Karpas-422 (cell line): Measurements from ENCODE around the gene CFAP300. TPM values are rescaled to one million over a fixed set of nuclear protein-coding genes. Genes with fewer than 3 reads are reported as not detected.

Source experiments
- DNase-seq: peaks from one replicate; pipeline ENCODE4 v3.0.0-alpha.2; 2015
- H2AFZ ChIP-seq: fragments of 200-600 bp; sonication (generic); 2 replicates; pipeline ENCODE4 v1.6.1; 2014; ENCODE audit warnings: antibody characterized with exemption, low read length, mixed read lengths
- H3K27ac ChIP-seq: fragments of 200-600 bp; sonication (generic); 2 replicates; pipeline ENCODE4 v1.5.1; 2014; ENCODE audit warnings: mild to moderate bottlenecking, low read length, moderate library complexity
- H3K27me3 ChIP-seq: fragments of 200-600 bp; sonication (generic); 2 replicates; pipeline ENCODE4 v1.6.1; 2014; ENCODE audit warnings: low read length, mixed read lengths
- H3K36me3 ChIP-seq: fragments of 200-600 bp; sonication (generic); 2 replicates; pipeline ENCODE4 v1.6.1; 2014; ENCODE audit warnings: low read length, mixed read lengths; ENCODE audit not compliant: insufficient read depth
- H3K4me1 ChIP-seq: fragments of 200-600 bp; sonication (generic); 2 replicates; pipeline ENCODE4 v1.6.1; 2014; ENCODE audit warnings: mild to moderate bottlenecking, low read length, mixed read lengths
- H3K4me2 ChIP-seq: fragments of 200-600 bp; sonication (generic); 2 replicates; pipeline ENCODE4 v1.6.1; 2014; ENCODE audit warnings: low read length, low read depth, mild to moderate bottlenecking; ENCODE audit not compliant: poor library complexity, severe bottlenecking
- H3K4me3 ChIP-seq: fragments of 200-600 bp; sonication (generic); 2 replicates; pipeline ENCODE4 v1.5.1; 2014; ENCODE audit warnings: mild to moderate bottlenecking, antibody characterized with exemption, low read length, mixed read lengths
- H3K79me2 ChIP-seq: fragments of 200-600 bp; sonication (generic); 2 replicates; pipeline ENCODE4 v1.6.1; 2014; ENCODE audit warnings: mild to moderate bottlenecking, low read length, mixed read lengths
- H3K9ac ChIP-seq: fragments of 200-600 bp; sonication (generic); 2 replicates; pipeline ENCODE4 v1.6.0; 2014; ENCODE audit warnings: low read length
- H3K9me2 ChIP-seq: fragments of 200-600 bp; sonication (generic), shearing (Covaris generic); replicated peaks from 2 replicates; pipeline ENCODE4 v1.6.0; 2014; ENCODE audit warnings: mild to moderate bottlenecking, low read length, moderate library complexity; ENCODE audit not compliant: insufficient read depth
- H3K9me3 ChIP-seq: fragments of 300-700, 200-600 bp; sonication (generic); 2 replicates; pipeline ENCODE4 v1.6.1; 2014; ENCODE audit warnings: low read length, mixed read lengths
- H4K20me1 ChIP-seq: fragments of 200-600 bp; sonication (generic); 2 replicates; pipeline ENCODE4 v1.6.1; 2014; ENCODE audit warnings: mild to moderate bottlenecking, antibody characterized with exemption, low read length, low read depth; ENCODE audit not compliant: insufficient read depth
- small RNA-seq: library from RNA; depleted of rRNA; stranded (forward); fragments of <200 nt; gene quantifications from one replicate; pipeline ENCODE3, GENCODE V24; 2014
- total RNA-seq: library from RNA; depleted of rRNA; stranded (reverse); fragments of >200 nt; shearing (Covaris generic); gene quantifications from 2 replicates; pipeline ENCODE4 v1.2.3, GENCODE V29; 2014; ENCODE audit warnings: low replicate concordance; rRNA removed

Gene CFAP300
- total RNA-seq, 1 experiment from 2014 or later: not detected

DNA sequence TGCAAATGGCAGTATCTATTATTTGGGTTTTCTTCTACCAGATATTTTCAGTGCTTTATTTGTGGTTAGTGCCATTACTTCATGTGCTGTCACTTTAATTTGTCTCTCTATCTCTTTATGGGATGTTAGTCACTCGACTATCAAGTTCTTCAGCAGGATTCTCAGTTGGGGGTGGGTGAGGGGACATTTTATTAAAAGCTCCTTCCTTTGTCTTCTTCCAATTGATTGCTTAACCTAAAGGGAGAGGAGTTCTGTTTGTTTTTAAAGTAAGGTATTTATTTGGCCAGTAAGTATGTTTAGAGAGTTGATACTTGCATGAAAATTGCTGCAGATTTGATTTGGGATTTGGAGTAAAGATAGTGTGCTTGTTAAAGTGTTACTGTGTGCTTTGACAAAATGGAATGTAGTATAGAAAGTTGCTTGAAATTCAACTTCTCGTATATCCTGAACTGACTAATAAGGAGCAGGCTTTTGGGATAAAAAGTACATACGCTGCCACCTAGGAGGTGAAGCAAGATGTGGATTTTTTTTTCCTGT is 73.3 kb downstream of the CFAP300 start:
- Histone ChIP-seq H3K9ac (no peak overlapping the region), H2AFZ (no peak overlapping the region), H3K9me2 (no peaks in the 10 kb centered on the region), H3K27ac (no peak overlapping the region), H3K4me3 (no peak overlapping the region), H3K9me3 (no peaks in the 10 kb centered on the region), H3K79me2 (no peaks in the 10 kb centered on the region), H3K36me3 (no peaks in the 10 kb centered on the region), H4K20me1 (no peaks in the 10 kb centered on the region), H3K4me1 (no peaks in the 10 kb centered on the region), H3K27me3 (no peaks in the 10 kb centered on the region), H3K4me2 (no peak overlapping the region)
- no peak for DNase-seq

DNA sequence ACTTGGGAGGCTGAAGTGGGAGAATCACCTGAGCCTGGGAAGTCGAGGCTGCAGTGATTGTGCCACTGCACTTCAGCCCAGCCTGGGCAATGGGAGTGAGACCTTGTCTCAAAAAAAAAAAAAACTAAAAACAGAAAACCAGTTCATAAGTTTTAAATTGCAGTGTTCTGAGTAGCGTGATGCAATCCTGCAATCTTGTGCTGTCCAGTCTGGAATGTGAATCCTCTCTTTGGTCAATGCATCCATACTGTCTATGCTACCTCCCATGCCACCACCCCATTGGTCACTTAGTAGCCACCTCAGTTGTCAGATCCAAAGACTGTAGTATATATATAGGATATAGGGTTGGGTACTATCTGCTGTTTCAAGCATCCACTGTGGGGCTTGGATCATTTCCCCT is 74.1 kb downstream of the CFAP300 start:
- Histone ChIP-seq H4K20me1 (no peaks in the 10 kb centered on the region), H3K9me3 (no peaks in the 10 kb centered on the region), H3K9me2 (no peaks in the 10 kb centered on the region), H3K9ac (no peak overlapping the region), H3K4me2 (no peak overlapping the region), H3K79me2 (no peaks in the 10 kb centered on the region), H3K27ac (no peak overlapping the region), H3K4me3 (no peak overlapping the region), H3K27me3 (no peaks in the 10 kb centered on the region), H3K36me3 (no peaks in the 10 kb centered on the region), H2AFZ (no peak overlapping the region), H3K4me1 (no peaks in the 10 kb centered on the region)
- no peak for DNase-seq

Small RNA genes lying within 50 kb of the gene (small RNA-seq; reads per million reads assigned to genes)
- gene RNA5SP535: not detected

Other genes starting within 250 kb of the CFAP300 start
- 2.4 and 4.8 TPM in 2 replicates for gene CEP126, start 132.4 kb upstream of the CFAP300 start, total RNA-seq
- not detected in 2 replicates for gene ANGPTL5, start 130.9 kb upstream of the CFAP300 start, total RNA-seq
- gene YAP1, start 63.0 kb downstream of the CFAP300 start, total RNA-seq: 0.14 TPM in 1 of 2 replicates, not detected in the other